Karpas-422 (cell line): Measurements from ENCODE around the gene AGPAT2. TPM values are rescaled to one million over a fixed set of nuclear protein-coding genes. Genes with fewer than 3 reads are reported as not detected.

Experiments used
- DNase-seq: peaks from one replicate; pipeline ENCODE4 v3.0.0-alpha.2; 2015
- H2AFZ ChIP-seq: fragments of 200-600 bp; sonication (generic); 2 replicates; pipeline ENCODE4 v1.6.1; 2014; ENCODE audit warnings: antibody characterized with exemption, low read length, mixed read lengths
- H3K27ac ChIP-seq: fragments of 200-600 bp; sonication (generic); 2 replicates; pipeline ENCODE4 v1.5.1; 2014; ENCODE audit warnings: mild to moderate bottlenecking, low read length, moderate library complexity
- H3K27me3 ChIP-seq: fragments of 200-600 bp; sonication (generic); 2 replicates; pipeline ENCODE4 v1.6.1; 2014; ENCODE audit warnings: low read length, mixed read lengths
- H3K36me3 ChIP-seq: fragments of 200-600 bp; sonication (generic); 2 replicates; pipeline ENCODE4 v1.6.1; 2014; ENCODE audit warnings: low read length, mixed read lengths; ENCODE audit not compliant: insufficient read depth
- H3K4me1 ChIP-seq: fragments of 200-600 bp; sonication (generic); 2 replicates; pipeline ENCODE4 v1.6.1; 2014; ENCODE audit warnings: mild to moderate bottlenecking, low read length, mixed read lengths
- H3K4me2 ChIP-seq: fragments of 200-600 bp; sonication (generic); 2 replicates; pipeline ENCODE4 v1.6.1; 2014; ENCODE audit warnings: low read length, low read depth, mild to moderate bottlenecking; ENCODE audit not compliant: poor library complexity, severe bottlenecking
- H3K4me3 ChIP-seq: fragments of 200-600 bp; sonication (generic); 2 replicates; pipeline ENCODE4 v1.5.1; 2014; ENCODE audit warnings: mild to moderate bottlenecking, antibody characterized with exemption, low read length, mixed read lengths
- H3K79me2 ChIP-seq: fragments of 200-600 bp; sonication (generic); 2 replicates; pipeline ENCODE4 v1.6.1; 2014; ENCODE audit warnings: mild to moderate bottlenecking, low read length, mixed read lengths
- H3K9ac ChIP-seq: fragments of 200-600 bp; sonication (generic); 2 replicates; pipeline ENCODE4 v1.6.0; 2014; ENCODE audit warnings: low read length
- H3K9me2 ChIP-seq: fragments of 200-600 bp; sonication (generic), shearing (Covaris generic); replicated peaks from 2 replicates; pipeline ENCODE4 v1.6.0; 2014; ENCODE audit warnings: mild to moderate bottlenecking, low read length, moderate library complexity; ENCODE audit not compliant: insufficient read depth
- H3K9me3 ChIP-seq: fragments of 300-700, 200-600 bp; sonication (generic); 2 replicates; pipeline ENCODE4 v1.6.1; 2014; ENCODE audit warnings: low read length, mixed read lengths
- H4K20me1 ChIP-seq: fragments of 200-600 bp; sonication (generic); 2 replicates; pipeline ENCODE4 v1.6.1; 2014; ENCODE audit warnings: mild to moderate bottlenecking, antibody characterized with exemption, low read length, low read depth; ENCODE audit not compliant: insufficient read depth
- total RNA-seq: library from RNA; depleted of rRNA; stranded (reverse); fragments of >200 nt; shearing (Covaris generic); gene quantifications from 2 replicates; pipeline ENCODE4 v1.2.3, GENCODE V29; 2014; ENCODE audit warnings: low replicate concordance

Gene AGPAT2
- total RNA-seq, 1 experiment from 2014 or later, result 12.3 TPM

GRCh38 chr9:136722969-136723356 lies 35.7 kb upstream of the AGPAT2 start:
- H3K4me2 ChIP-seq, result no peak overlapping the region
- peaks cover 23% of the 10 kb centered on the region for H3K36me3 ChIP-seq
- H3K79me2 ChIP-seq, result peaks cover 13% of the 10 kb centered on the region
- no peak overlapping the region for H3K9ac ChIP-seq
- H2AFZ ChIP-seq, result no peak overlapping the region
- DNase-seq, result peak; percentile 48
- H3K27ac ChIP-seq, result no peak overlapping the region
- H4K20me1 ChIP-seq, result peaks cover 37% of the 10 kb centered on the region
- peaks cover 15% of the 10 kb centered on the region for H3K4me1 ChIP-seq
- no peak overlapping the region for H3K4me3 ChIP-seq
- no peaks in the 10 kb centered on the region for H3K9me3 ChIP-seq
- H3K9me2 ChIP-seq, result no peaks in the 10 kb centered on the region
- H3K27me3 ChIP-seq, result no peaks in the 10 kb centered on the region

GRCh38 chr9:136722093-136722968 lies 35.1 kb upstream of the AGPAT2 start:
- H3K27ac ChIP-seq, result no peak overlapping the region
- H3K4me3 ChIP-seq, result no peak overlapping the region
- peaks cover 15% of the 10 kb centered on the region for H3K4me1 ChIP-seq
- no peak overlapping the region for H2AFZ ChIP-seq
- peaks cover 23% of the 10 kb centered on the region for H3K36me3 ChIP-seq
- peak; percentile 54 for DNase-seq
- no peak overlapping the region for H3K4me2 ChIP-seq
- peaks cover 34% of the 10 kb centered on the region for H4K20me1 ChIP-seq
- no peaks in the 10 kb centered on the region for H3K9me3 ChIP-seq
- H3K9me2 ChIP-seq, result no peaks in the 10 kb centered on the region
- no peaks in the 10 kb centered on the region for H3K27me3 ChIP-seq
- no peak overlapping the region for H3K9ac ChIP-seq
- peaks cover 7% of the 10 kb centered on the region for H3K79me2 ChIP-seq

- Histone ChIP-seq H3K27ac (no peak overlapping the region), H2AFZ (no peak overlapping the region), H3K4me1 (peaks cover 9% of the 10 kb centered on the region), H4K20me1 (peaks cover 26% of the 10 kb centered on the region), H3K36me3 (peaks cover 19% of the 10 kb centered on the region), H3K4me3 (no peak overlapping the region), H3K79me2 (peaks cover under 1% of the 10 kb centered on the region; the same call in 1 of the 2 replicates), H3K9ac (no peak overlapping the region), H3K9me2 (no peaks in the 10 kb centered on the region), H3K27me3 (no peaks in the 10 kb centered on the region), H3K9me3 (no peaks in the 10 kb centered on the region), H3K4me2 (no peak overlapping the region)
- DNase-seq, result peak; percentile 60
These were observed 34.3 kb upstream of the AGPAT2 start for GRCh38 chr9:136721339-136722092.

GRCh38 chr9:136720898-136721338 lies 33.7 kb upstream of the AGPAT2 start:
- Histone ChIP-seq H3K79me2 (no peaks in the 10 kb centered on the region), H3K4me1 (peaks cover 3% of the 10 kb centered on the region), H3K27ac (no peak overlapping the region), H3K9ac (no peak overlapping the region), H3K4me3 (no peak overlapping the region), H3K27me3 (no peaks in the 10 kb centered on the region), H3K4me2 (no peak overlapping the region), H3K9me2 (no peaks in the 10 kb centered on the region), H2AFZ (no peak overlapping the region), H4K20me1 (peaks cover 20% of the 10 kb centered on the region), H3K36me3 (peaks cover 13% of the 10 kb centered on the region), H3K9me3 (no peaks in the 10 kb centered on the region)
- no peak for DNase-seq

- Histone ChIP-seq H3K9me3 (no peaks in the 10 kb centered on the region), H3K4me1 (no peaks in the 10 kb centered on the region), H3K4me3 (no peak overlapping the region), H2AFZ (no peak overlapping the region), H3K27me3 (no peaks in the 10 kb centered on the region), H4K20me1 (peaks cover 15% of the 10 kb centered on the region), H3K9me2 (no peaks in the 10 kb centered on the region), H3K36me3 (peaks cover 7% of the 10 kb centered on the region), H3K9ac (no peak overlapping the region), H3K27ac (no peak overlapping the region), H3K4me2 (no peak overlapping the region), H3K79me2 (no peaks in the 10 kb centered on the region)
- peak; percentile 68 for DNase-seq
These were observed 33.1 kb upstream of the AGPAT2 start for GRCh38 chr9:136720251-136720897.

- Histone ChIP-seq H4K20me1 (peaks cover 13% of the 10 kb centered on the region; the same call in 1 of the 2 replicates), H3K9ac (no peak overlapping the region), H3K4me3 (no peak overlapping the region), H3K9me3 (no peaks in the 10 kb centered on the region), H3K79me2 (no peaks in the 10 kb centered on the region), H3K4me2 (no peak overlapping the region), H3K9me2 (no peaks in the 10 kb centered on the region), H3K27me3 (no peaks in the 10 kb centered on the region), H3K36me3 (peaks cover 4% of the 10 kb centered on the region), H3K4me1 (no peaks in the 10 kb centered on the region), H3K27ac (no peak overlapping the region), H2AFZ (no peak overlapping the region)
- DNase-seq, result peak; percentile 54
These were observed 32.1 kb upstream of the AGPAT2 start for GRCh38 chr9:136719195-136719880.

GRCh38 chr9:136718345-136719194 lies 31.3 kb upstream of the AGPAT2 start:
- H3K9ac ChIP-seq, result no peak overlapping the region
- H3K36me3 ChIP-seq, result no peaks in the 10 kb centered on the region
- H3K9me3 ChIP-seq, result no peaks in the 10 kb centered on the region
- H3K4me2 ChIP-seq, result no peak overlapping the region
- H3K4me1 ChIP-seq, result no peaks in the 10 kb centered on the region
- H3K9me2 ChIP-seq, result no peaks in the 10 kb centered on the region
- H3K4me3 ChIP-seq, result no peak overlapping the region
- 0 out of 2 replicates have a peak, but pooled peaks cover 9% of the 10 kb centered on the region for H4K20me1 ChIP-seq
- no peaks in the 10 kb centered on the region for H3K79me2 ChIP-seq
- no peak overlapping the region for H2AFZ ChIP-seq
- H3K27ac ChIP-seq, result no peak overlapping the region
- H3K27me3 ChIP-seq, result no peaks in the 10 kb centered on the region
- no peak for DNase-seq
